ENCODE measurements around the gene STXBP6. TPM values are rescaled to one million over a fixed set of nuclear protein-coding genes. Genes with fewer than 3 reads are reported as not detected.

STXBP6 gene
- total and polyA plus RNA-seq, 2 of the 13 experiments (the other 11 are each of a cell fraction or from before 2014, with no cell fraction given): 35.3 to 42.8 TPM

DNA sequence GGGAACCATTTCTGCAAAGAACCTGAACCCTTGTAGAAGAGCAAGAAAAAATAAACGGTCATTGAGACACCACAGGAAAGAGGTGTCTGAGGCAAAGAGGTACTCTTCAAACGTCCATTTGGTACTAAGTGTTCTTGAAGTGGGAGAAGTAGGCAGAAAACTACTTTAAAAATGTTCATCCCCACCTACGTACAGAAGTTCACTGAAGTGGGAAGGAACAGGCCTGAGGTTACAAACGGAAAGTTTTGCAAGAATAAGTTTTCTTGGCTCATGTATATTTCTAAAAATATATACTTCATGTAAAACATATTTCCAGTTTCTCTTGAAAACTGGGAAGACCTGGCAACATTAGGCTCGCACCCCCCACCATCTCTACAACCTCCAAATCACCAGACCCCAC is 61.2 kb downstream of the STXBP6 start:
- TF ChIP-seq AKAP8 (CRISPR knock-in tag; IDR thresholded peaks at IDR 0.05): no peak
- no peak for TF ChIP-seq SATB2 (CRISPR knock-in tag; IDR thresholded peaks at IDR 0.05)
- TF ChIP-seq MBNL3 (CRISPR knock-in tag; conservative IDR thresholded peaks at IDR 0.05): no peak
- no peak for TF ChIP-seq PITX1 (CRISPR knock-in tag; IDR thresholded peaks at IDR 0.05)
- TF ChIP-seq ZNF333 (CRISPR knock-in tag; IDR thresholded peaks at IDR 0.05; ENCODE audit: borderline replicate concordance): no peak
- TF ChIP-seq PHF8 (CRISPR knock-in tag; IDR thresholded peaks at IDR 0.05): no peak
- TF ChIP-seq RCOR2 (CRISPR knock-in tag; IDR thresholded peaks at IDR 0.05): no peak
- TF ChIP-seq ETV5 (CRISPR knock-in tag; IDR thresholded peaks at IDR 0.05; ENCODE audit: borderline replicate concordance): no peak
- no peak for TF ChIP-seq RELA (CRISPR knock-in tag; IDR thresholded peaks at IDR 0.05)
- no peak for TF ChIP-seq MATR3 (CRISPR knock-in tag; IDR thresholded peaks at IDR 0.05)
- CTCF ChIA-PET (ENCODE audit: low intra/inter-chr PET ratio, low total read pairs): no interaction called here
- H3K9ac ChIP-seq (ENCODE audit: insufficient read depth, low read depth, low read length): no peak overlapping the region
- DNase-seq (ENCODE audit: low spot score) (no peak), ATAC-seq (no peak), FAIRE-seq (no peak)
- POLR2A ChIA-PET: no interaction called here
- no peaks in the 10 kb centered on the region for H4K20me1 ChIP-seq (ENCODE audit: insufficient read depth, low read length)
- peaks cover 9% of the 10 kb centered on the region; the same call in 1 of the 2 replicates for H3K4me1 ChIP-seq (ENCODE audit: insufficient read depth, low read length)
- WGBS (ENCODE audit: low lambda C conversion rate): 66% methylated on average over 5 of the region's 5 CpGs
- H3K27ac ChIP-seq (ENCODE audit: extremely low read length, insufficient read depth, low read length): no peak overlapping the region
- H3K4me2 ChIP-seq (ENCODE audit: low read depth, low read length): no peak overlapping the region
- no peaks in the 10 kb centered on the region for H3K27me3 ChIP-seq (ENCODE audit: control insufficient read depth in 1 of 2, insufficient read depth in 2 of 2, low read length in 2 of 2)
- intact Hi-C loops (cut with micrococcal nuclease; ENCODE audit: unreplicated experiment): no loop called here
- H3K4me3 ChIP-seq (replicated peaks in 1 of 3; ENCODE audit: insufficient read depth in 1 of 3, low read depth in 2 of 3, low read length in 3 of 3): no peak overlapping the region
- H3K9me3 ChIP-seq (ENCODE audit: low read length): no peaks in the 10 kb centered on the region
- H3K79me2 ChIP-seq (ENCODE audit: insufficient read depth, low read length): no peaks in the 10 kb centered on the region
- peaks cover 0 to 4% of the 10 kb centered on the region in 2 experiments; a peak in 1 of 5 replicates for H3K36me3 ChIP-seq (replicated peaks in 1 of 2; ENCODE audit: control insufficient read depth in 1 of 2, insufficient read depth in 2 of 2, low read length in 2 of 2)
- no TSS peak for BruUV-seq (replicated peaks)
- in situ Hi-C loops (cut with HindIII; ENCODE audit: extremely low pct_ligation_motif_present, low pct_unique_long_range_greater_than_20kb): no loop called here
- no peak overlapping the region for H2AFZ ChIP-seq (ENCODE audit: low read length)

DNA sequence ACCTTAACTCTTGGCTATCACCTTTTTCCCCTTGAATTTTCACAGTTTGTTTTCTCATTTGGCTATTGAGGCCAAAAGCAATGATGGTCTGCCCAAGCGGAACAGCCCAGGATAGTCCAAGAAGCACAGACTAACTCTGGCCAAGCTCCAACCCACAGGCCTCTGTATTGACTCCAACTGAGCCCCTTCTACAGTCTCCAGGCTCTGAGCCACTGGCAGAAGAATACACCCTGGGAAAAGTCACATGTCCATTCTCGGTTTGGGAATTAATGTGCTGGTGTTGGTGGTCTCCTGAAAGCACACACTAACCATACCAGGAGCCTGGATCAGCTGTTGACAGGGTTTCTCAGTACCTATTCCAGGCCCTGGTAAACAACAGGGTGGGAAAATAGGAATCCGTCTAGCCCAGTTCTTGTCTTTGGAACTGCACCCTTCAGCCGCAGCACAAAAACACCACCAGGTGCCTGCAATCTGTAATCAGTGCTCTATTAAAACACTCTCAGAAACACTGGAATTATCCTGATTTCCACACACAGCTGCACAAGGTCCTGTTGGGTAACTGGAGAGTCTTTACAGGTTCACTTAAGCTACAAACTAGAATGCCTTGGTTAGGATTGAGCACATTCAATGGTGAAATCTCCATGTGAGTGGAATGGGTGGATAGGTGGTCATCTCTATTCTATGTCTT is 63.6 kb downstream of the STXBP6 start:
- no peak overlapping the region for H3K9ac ChIP-seq (ENCODE audit: insufficient read depth, low read depth, low read length)
- H3K4me1 ChIP-seq (ENCODE audit: insufficient read depth, low read length): peaks cover 30% of the 10 kb centered on the region
- no TSS peak for BruUV-seq (replicated peaks)
- H2AFZ ChIP-seq (ENCODE audit: low read length): no peak overlapping the region
- TF ChIP-seq, protein P1, sequence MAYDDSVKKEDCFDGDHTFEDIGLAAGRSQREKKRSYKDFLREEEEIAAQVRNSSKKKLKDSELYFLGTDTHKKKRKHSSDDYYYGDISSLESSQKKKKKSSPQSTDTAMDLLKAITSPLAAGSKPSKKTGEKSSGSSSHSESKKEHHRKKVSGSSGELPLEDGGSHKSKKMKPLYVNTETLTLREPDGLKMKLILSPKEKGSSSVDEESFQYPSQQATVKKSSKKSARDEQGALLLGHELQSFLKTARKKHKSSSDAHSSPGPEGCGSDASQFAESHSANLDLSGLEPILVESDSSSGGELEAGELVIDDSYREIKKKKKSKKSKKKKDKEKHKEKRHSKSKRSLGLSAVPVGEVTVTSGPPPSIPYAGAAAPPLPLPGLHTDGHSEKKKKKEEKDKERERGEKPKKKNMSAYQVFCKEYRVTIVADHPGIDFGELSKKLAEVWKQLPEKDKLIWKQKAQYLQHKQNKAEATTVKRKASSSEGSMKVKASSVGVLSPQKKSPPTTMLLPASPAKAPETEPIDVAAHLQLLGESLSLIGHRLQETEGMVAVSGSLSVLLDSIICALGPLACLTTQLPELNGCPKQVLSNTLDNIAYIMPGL (CRISPR knock-in tag; IDR thresholded peaks at IDR 0.05; ENCODE audit: borderline replicate concordance in 1 of 2, low read depth in 1 of 2): no peak
- no peak for TF ChIP-seq ZNF652 (CRISPR knock-in tag; IDR thresholded peaks at IDR 0.05; ENCODE audit: borderline replicate concordance, low read depth)
- TF ChIP-seq ZNF33B (CRISPR knock-in tag; IDR thresholded peaks at IDR 0.05): no peak
- no peak for TF ChIP-seq ZBTB39 (CRISPR knock-in tag; IDR thresholded peaks at IDR 0.05)
- TF ChIP-seq GLI4 (CRISPR knock-in tag; IDR thresholded peaks at IDR 0.05; ENCODE audit: borderline replicate concordance): no peak
- no peak for TF ChIP-seq RELA (CRISPR knock-in tag; IDR thresholded peaks at IDR 0.05)
- no peak for TF ChIP-seq ZNF672 (CRISPR knock-in tag; IDR thresholded peaks at IDR 0.05)
- TF ChIP-seq WIZ (CRISPR knock-in tag; IDR thresholded peaks at IDR 0.05): no peak
- no peak overlapping the region for H3K4me3 ChIP-seq (replicated peaks in 1 of 3; ENCODE audit: insufficient read depth in 1 of 3, low read depth in 2 of 3, low read length in 3 of 3)
- H3K27ac ChIP-seq (ENCODE audit: extremely low read length, insufficient read depth, low read length): no peak overlapping the region
- in situ Hi-C loops (cut with HindIII; ENCODE audit: extremely low pct_ligation_motif_present, low pct_unique_long_range_greater_than_20kb) (no loop called here), intact Hi-C loops (cut with micrococcal nuclease; ENCODE audit: unreplicated experiment) (no loop called here)
- FAIRE-seq: no peak
- no peaks in the 10 kb centered on the region for H3K27me3 ChIP-seq (ENCODE audit: control insufficient read depth in 1 of 2, insufficient read depth in 2 of 2, low read length in 2 of 2)
- no peak for DNase-seq (ENCODE audit: low spot score)
- 93% methylated on average over 4 of the region's 4 CpGs for WGBS (ENCODE audit: low lambda C conversion rate)
- no peak for ATAC-seq
- POLR2A ChIA-PET: no interaction called here
- H3K36me3 ChIP-seq (replicated peaks in 1 of 2; ENCODE audit: control insufficient read depth in 1 of 2, insufficient read depth in 2 of 2, low read length in 2 of 2): peaks cover 0 to 4% of the 10 kb centered on the region in 2 experiments; a peak in 1 of 5 replicates
- CTCF ChIA-PET (ENCODE audit: low intra/inter-chr PET ratio, low total read pairs): no interaction called here
- H3K79me2 ChIP-seq (ENCODE audit: insufficient read depth, low read length): no peaks in the 10 kb centered on the region
- H3K4me2 ChIP-seq (ENCODE audit: low read depth, low read length): no peak overlapping the region
- H4K20me1 ChIP-seq (ENCODE audit: insufficient read depth, low read length): no peaks in the 10 kb centered on the region
- H3K9me3 ChIP-seq (ENCODE audit: low read length): no peaks in the 10 kb centered on the region

Data from HepG2 (cell line).